MM.1S (cell line): ENCODE measurements around the gene KDM4C.

Source experiments
- CTCF ChIP-seq: fragments of 300-600 bp; sonication (generic); IDR thresholded peaks from 2 replicates; pipeline ENCODE4 v1.5.1; 2016; ENCODE audit warnings: antibody characterized with exemption, low read length, mixed read lengths
- EZH2 ChIP-seq: fragments of 300-600 bp; sonication (generic); optimal IDR thresholded peaks from 2 replicates; pipeline ENCODE3; 2017; ENCODE audit warnings: low read depth, mild to moderate bottlenecking, antibody characterized with exemption, low read length, mixed read lengths

- TF ChIP-seq CTCF (no peak), EZH2 (no peak)
Observed at GRCh38 chr9:7008411-7008810, 250.6 kb downstream of the KDM4C start.
